ENCODE results near the gene OXNAD1. TPM values are rescaled to one million over a fixed set of nuclear protein-coding genes. Genes with fewer than 3 reads are reported as not detected.

OXNAD1 gene
- total and polyA plus RNA-seq, 10 of the 15 experiments (the other 5 are each of a cell fraction or from before 2014, with no cell fraction given) = 5.6 to 27.8 (median 16.2) TPM

- FAIRE-seq (no peak), DNase-seq (ENCODE audit: low read depth, low spot score) (no peak), ATAC-seq (no peak)
- Histone ChIP-seq H4K20me1 (ENCODE audit: control insufficient read depth, insufficient read depth) (no peaks in the 10 kb centered on the region; the same call in 1 of the 2 replicates), H3K36me3 (ENCODE audit: control insufficient read depth in 2 of 2, insufficient read depth in 2 of 2, low read length in 1 of 2) (peaks cover 3 to 9% of the 10 kb centered on the region in 2 experiments; a peak in 3 of 4 replicates), H3K79me2 (ENCODE audit: control insufficient read depth, insufficient read depth, low read length) (peaks cover 3% of the 10 kb centered on the region), H3K27me3 (replicated peaks in 1 of 2; ENCODE audit: control insufficient read depth in 2 of 2, insufficient read depth in 2 of 2, low read length in 1 of 2) (no peaks in the 10 kb centered on the region), H3K9ac (ENCODE audit: control insufficient read depth, insufficient read depth, low read length) (no peak overlapping the region), H3K9me3 (replicated peaks; ENCODE audit: control insufficient read depth, insufficient read depth, low read length) (peaks cover 7% of the 10 kb centered on the region), H3K4me1 (ENCODE audit: control insufficient read depth, insufficient read depth, low read length) (peaks cover 10% of the 10 kb centered on the region), H3K4me2 (ENCODE audit: control insufficient read depth, insufficient read depth) (no peak overlapping the region), H2AFZ (ENCODE audit: control insufficient read depth, low read depth, low read length) (no peak overlapping the region), H3K4me3 (no peak overlapping the region), H3K27ac (ENCODE audit: control insufficient read depth, insufficient read depth) (no peak overlapping the region)
- TF ChIP-seq MYB (IDR thresholded peaks at IDR 0.05; ENCODE audit: borderline replicate concordance, low read depth, low read length) (no peak), POLR2AphosphoS5 (IDR thresholded peaks at IDR 0.05; ENCODE audit: low read length) (no peak; the same call in 1 of the 2 replicates)
- 91% methylated on average over 2 of the region's 2 CpGs for WGBS (ENCODE audit: insufficient coverage, insufficient replicate concordance, low lambda C conversion rate, missing lambda C conversion rate)
- BruUV-seq (replicated peaks) = no TSS peak
- in situ Hi-C loops (cut with MboI) = loop anchor here (5.0 to 25.0 kb wide), 4 partner anchors 263 to 923 kb away; no protein-coding TSS in a partner anchor
- RAD21 ChIA-PET (ENCODE audit: unreplicated experiment) = interaction anchor here (0.9 to 4.7 kb wide), 15 partner anchors 12 to 942 kb away, joined by 3 to 91 read pairs (median 4); no protein-coding TSS in a partner anchor
- CTCF ChIA-PET = interaction anchor here (0.9 to 9.6 kb wide), 16 partner anchors 15 to 943 kb away, joined by 3 to 170 read pairs (median 6); partner anchors contain the start of genes DPH3 and OXNAD1
- SMC1A ChIA-PET (ENCODE audit: uncharacterized antibody, unreplicated experiment) = interaction anchor here (0.7 to 4.4 kb wide), 16 partner anchors 12 to 473 kb away, joined by 3 to 63 read pairs (median 4); partner anchors contain the start of genes DPH3 and OXNAD1
- intact Hi-C loops (cut with micrococcal nuclease; ENCODE audit: unreplicated experiment) = no loop called here
- POLR2A ChIA-PET = no interaction called here
Measured at GRCh38 chr3:16289144-16289889, 24.3 kb downstream of the OXNAD1 start.
